Activated CD8-positive, alpha-beta memory T cell treated with anti-CD3 and anti-CD28 coated beads, Interleukin-2, amount 50 U/mL, for 24 hours (primary cell): ENCODE measurements around the gene YOD1.

Source experiments
- DNase-seq: peaks from one replicate; pipeline ENCODE4 v3.0.0-alpha.2; 2020; ENCODE audit errors: extremely low read depth

Gene YOD1

DNA sequence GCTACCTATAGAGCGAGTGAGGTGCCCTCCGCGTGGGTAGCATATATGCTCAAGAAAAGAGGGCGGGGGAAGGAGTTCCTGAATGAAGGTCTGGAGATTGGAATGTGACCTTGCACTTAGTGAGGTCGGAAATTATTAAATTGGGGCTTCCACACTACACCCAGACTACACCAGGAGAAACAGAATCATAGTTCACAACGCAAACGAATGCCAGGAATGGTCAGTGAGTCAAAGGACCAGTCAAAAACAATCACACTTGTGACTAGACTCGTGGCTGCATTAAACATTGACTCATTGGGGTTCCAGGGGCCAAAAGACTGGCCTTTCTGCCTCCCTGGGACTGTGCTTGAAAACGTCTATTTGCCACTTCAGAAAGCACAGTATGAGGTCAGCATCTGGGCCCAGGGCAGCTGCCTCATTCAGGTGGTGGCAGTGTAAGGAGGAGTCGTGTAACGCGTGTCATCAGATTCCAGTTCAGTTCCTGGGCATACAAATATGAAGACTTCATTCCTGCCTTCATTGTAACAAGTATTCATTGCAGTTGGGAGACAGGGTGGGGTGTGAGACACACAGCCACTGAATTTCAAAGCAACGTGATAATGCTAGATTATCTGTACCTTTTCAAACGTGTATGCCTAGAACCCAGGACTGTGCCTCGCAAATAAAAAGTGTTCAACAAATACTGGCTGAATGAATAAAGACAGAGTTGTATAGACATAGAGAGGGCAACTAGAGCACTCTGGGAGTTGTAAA, at the start of gene YOD1:
TSS of gene YOD1 (minus strand) at position 18 of the 753 bp plus-strand sequence. CDS start 178 bp downstream, outside the sequence.
- no peak for DNase-seq

DNA sequence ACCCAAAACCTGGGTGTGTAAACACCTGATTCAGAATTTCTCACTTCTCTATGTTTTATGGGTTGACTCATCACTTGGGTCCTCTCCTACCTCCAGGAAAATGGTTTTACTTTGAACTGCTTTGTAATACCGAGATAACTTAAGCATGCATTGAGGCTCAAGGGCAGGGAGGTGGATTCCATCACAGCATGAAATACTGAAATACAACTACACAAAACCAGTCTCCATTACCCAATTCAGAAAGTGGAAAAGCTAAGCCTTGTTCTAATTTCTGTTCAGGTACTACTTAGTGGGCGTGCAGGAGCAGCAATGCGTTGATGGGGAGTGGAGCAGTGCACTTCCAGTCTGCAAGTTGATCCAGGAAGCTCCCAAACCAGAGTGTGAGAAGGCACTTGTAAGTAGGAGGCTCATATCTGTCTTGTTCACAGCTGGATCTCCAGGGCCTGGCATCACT, 46.9 kb upstream of the YOD1 start:
- DNase-seq, result no peak

DNA sequence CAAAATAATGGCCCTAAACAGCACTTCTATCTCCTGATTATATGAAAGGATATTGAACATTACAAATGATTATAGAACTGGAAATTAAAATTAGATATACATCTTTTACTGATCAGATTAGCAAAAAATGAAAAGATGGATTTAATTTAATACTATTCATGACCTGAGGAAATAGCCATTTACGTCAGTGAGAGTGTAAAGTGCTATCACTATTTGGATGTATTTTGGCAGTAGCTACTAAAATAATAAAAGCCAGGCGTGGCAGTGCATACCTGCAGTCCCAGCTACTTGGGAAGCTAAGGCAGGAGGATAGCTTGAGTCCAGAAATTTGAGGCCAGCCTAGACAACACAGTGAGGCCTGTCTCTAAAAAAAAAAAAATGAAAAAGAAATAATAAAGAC, 42.9 kb upstream of the YOD1 start:
- no peak for DNase-seq

- no peak for DNase-seq
These were observed 40.3 kb upstream of the YOD1 start for GRCh38 chr1:207091200-207091908.

GRCh38 chr1:207089627-207090355, 38.8 kb upstream of the YOD1 start:
- DNase-seq, result no peak

DNA sequence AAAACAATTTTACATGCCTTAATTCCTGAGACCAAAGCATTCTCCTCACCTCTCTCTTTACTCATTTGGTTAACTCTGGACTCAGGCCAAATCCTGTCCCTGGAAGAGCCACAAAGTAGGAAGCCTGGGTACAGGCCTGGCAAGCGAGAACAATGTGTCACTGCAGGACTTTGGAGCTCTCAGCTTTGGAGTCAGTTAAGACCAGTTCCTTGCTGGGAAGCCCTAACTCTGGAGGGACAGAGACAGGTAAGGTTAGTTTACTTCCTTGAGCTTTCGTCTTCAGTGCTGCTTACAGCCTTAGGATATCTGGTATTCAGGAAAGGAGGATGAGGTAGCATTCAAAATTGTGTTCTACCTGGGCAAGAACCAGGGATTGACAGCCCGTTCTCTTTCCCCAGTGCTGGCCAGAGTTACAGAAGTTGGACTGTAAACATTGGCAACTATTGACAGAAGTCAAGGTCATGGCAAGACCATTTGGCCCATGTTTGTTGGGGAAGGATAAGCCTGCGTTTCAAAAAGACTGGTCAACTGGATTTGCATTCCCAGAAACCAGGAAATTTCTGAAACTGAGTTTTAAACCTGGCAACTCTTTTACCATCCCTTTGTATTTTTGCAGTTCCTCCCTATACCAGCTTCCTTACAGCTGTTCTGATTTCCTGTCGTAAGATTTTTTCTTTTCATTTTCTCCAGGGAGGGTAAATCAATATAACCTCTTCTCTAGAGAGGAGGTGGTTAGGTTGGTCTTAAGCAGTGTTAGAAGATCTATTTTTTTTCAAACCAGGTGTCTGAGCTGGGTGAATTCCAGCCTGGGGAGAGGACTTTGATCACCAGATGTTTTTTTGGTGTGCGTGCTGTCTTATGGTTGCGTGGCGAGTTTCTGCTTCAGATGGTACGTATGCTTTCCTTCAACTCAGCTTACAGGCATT, 38.0 kb upstream of the YOD1 start, which contains the start of gene C4BPB:
TSS of gene C4BPB (plus strand) at position 160 of the 926 bp plus-strand sequence. CDS start at position 832, 672 bp downstream.
- no peak for DNase-seq

- no peak for DNase-seq
These were observed 37.2 kb upstream of the YOD1 start for GRCh38 chr1:207088161-207088560.

DNA sequence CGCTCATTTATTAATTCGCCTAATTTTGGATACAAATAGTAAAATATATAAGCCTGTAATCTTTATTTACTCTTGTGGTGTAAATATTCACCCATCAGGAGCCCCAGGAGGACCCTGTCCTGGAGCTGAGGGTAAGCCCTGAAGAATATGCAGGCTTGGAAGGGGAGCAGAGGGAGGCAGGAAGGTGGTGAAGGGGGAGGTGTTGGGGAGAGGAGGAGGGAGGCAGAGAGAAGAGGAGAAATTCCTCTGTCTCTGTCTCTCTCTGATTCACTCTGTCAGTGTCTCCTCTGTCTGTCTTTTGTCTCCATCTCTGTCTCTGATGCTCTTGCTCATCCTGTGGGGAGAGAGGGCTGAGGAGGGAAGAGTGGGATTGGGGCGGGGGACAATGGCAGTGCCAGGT, 34.9 kb upstream of the YOD1 start:
- DNase-seq, result no peak

DNA sequence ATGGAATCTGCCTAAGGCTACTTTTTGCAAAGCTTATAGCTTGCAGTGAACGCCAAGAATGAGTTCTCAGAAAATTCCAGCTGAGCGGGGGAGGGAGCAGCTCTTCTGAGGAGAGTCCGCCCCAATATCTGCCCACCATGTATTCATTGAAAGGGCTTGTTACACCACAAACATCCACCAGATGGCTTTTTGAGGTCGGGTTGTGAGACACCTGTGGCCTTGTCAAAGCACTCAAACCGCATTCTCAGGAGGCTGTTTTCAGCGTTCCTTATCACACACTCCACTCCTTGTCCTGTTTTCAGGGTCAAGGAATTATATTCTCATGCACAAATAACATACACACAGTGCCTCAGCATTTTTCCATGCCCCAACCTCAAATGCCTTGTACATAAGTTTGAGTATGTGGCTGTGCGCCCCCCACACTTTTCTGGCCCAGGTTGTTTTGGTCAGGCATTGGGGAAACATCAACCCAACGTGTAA, 33.7 kb upstream of the YOD1 start:
- DNase-seq, result no peak

DNA sequence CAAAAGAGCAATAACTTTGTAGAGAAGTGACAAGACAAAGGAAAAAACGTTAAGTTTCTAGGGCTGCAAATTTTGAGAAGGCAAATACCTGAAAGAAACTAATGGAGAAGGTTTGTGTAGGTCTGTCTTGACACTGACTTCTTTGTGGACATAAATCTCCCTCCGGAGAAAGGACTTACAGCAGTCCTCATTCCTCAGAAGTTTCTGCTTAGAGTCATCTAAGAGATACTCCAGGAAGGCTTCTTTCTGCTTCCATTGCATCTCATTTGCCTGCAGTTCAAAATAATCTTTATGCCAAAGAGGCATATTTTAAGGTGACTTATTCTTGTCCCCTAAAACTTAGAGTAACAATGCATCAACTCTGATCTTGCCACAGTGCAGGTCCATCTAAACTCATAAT, 33.2 kb upstream of the YOD1 start:
- no peak for DNase-seq

- DNase-seq, result no peak
These were observed 30.8 kb upstream of the YOD1 start for GRCh38 chr1:207081806-207082205.

DNA sequence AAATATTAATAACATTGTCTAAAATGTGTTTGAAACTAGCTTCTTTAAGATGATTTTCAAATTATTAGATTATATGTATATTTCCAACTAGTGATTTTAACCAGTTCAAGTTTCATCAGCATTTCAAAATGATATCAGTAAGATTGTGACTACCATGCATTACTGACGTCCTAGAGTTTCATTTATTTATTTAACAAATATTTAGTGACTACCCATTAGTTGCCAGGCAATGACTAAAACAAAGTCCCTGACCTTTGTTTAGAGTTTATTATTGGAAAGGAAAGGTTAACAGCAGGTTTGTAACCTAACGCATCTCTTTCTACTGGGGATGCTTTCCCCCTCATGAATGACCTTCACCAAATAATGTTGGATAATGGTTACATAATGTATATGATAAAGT, 30.1 kb upstream of the YOD1 start:
- no peak for DNase-seq

DNA sequence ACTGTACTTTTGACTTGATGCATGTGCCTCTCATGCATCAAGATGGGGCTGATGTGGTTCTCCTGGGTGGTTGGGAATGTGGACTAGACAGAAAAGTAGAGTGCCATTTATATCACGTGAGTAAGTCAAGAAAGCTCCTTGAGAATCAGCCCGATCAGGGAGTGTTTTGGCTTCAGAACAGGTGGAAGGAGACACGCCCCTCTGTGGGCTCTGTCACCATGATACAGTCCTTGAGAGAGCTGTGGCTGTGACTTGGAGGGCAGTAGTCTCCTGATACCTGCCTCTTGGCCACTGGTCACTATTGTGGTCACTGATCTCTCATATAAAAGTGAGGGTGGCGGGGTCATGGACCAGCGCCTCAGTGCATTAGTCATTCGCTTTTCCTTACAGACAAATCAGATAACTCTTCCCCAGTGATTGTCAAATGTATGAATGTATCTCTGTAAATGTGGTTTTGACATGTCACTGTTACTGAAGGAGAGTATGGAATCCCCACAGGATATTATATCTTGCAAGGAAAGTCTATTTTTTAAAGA, 28.8 kb upstream of the YOD1 start:
- no peak for DNase-seq

GRCh38 chr1:207078578-207079132, 27.6 kb upstream of the YOD1 start:
- no peak for DNase-seq

DNA sequence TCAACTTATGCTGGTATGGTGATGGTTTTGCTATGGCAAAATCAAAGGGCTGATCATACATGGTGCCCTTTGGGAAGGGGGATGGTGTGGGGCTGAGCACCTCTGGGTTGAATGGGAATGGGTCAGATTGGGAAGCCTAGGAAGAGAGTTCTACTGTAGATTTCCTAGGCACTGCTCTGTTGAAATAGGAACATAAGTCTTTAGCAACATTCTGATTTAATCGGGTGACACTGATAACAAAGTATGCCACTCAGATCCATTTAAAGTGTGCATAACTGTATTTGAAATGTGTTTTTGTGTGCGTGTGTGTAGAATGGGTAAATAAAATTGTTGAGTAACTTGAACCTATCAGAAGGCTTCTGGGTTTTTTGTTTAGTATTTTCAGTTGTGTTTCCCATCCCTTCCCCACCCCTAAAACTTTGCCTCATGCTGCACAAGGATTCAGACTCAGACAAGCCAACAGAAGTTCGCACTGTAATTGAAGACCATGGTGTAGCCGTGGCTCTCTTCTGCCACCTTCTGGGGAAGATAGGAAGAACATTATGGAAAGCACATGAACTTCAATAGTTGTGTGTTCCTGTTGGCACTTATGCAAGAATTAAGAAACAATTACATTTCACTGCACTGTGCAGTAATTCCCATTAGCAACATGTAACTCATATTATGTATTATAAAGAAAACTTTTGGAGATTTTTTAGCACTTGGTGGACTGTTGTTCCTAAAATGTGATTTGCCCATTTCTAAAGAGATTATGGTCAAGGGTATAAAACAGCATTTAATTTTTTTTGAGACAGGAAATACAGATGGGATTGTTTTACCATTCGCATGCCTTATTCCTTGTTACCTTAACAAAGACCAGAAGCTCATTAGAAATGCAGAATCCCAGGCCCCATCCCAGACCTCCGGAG, 26.7 kb upstream of the YOD1 start:
- DNase-seq, result peak; percentile 26

GRCh38 chr1:207077012-207077411, 26.0 kb upstream of the YOD1 start:
- no peak for DNase-seq

DNA sequence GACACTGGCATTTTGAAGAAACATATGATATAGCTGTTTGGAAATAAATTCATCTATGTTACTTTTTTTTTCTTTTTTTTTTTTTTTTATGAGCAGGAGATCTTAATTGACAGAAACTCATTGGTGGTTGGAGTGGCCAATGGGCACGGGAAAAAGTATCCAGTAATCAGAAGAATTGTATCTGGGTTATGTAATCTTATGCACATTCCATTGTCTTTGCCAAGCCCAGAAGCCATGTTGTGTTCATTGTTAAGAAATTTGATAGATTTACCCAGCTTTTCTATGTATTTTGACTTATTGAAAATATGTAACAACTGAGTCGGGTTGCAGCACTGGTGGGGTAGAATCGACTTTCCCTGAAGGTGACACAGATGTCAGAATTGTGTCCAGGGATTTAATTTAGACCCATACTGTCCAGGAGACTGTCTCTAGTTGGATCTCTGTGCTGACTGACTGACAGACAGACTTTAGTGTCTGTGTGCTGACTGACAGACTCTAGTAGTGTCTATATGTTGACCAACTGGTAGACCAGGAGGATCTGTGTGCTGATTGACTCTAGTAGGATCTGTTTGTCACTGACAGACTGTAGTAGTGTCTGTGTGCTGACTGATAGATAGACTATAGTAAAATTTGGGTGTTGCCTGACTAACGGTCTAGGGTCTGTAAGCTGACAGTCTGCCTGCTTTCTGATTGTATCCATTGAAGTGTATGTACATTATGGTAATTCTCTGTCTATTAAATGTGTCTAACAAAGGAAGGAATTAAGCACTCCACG, 25.4 kb upstream of the YOD1 start:
- no peak for DNase-seq

DNA sequence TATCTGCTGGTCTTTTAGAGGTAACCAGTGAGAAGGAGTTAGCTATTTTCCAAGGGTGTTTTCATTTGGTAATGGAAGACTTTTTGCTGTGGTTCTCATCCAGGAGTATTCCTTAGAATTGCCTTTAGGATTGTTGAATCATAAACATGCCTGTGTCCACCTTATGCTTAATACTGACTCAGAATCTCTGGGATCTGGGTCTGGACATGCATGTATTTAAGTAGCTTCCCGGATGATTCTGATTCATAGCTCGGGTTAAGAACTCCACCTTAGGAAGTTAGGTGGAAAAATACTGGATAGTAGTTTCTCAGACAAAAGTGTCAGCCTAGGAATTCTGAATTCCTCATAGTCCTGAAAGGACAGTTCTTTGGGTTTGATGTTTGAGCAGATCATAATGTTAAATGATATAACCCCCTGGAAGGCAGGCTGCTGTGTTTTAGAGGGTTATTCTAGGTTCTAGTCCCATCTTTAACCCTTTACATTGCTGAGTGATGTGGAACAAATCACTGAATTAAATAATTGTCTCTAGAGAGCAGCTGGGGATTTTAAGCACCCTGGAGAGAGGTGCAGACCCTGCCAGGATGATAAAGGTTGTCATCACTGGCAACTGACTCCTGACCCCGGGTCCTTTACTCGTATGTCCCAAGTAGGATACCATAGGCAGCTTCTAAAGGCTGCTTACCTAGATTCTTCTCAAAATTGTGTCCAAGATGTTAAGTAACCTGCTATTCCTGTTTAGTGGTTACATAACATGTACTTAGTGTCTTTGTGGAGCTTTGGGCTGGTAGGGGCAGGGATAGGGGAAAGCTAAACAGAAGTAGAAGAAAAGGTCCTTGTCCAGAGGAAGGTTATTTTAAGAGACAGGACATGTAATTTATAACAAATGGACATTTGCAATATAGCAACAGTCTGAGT, 23.2 kb upstream of the YOD1 start:
- no peak for DNase-seq
